Measurements from ENCODE around the gene ZNF451.

Gene ZNF451

DNA sequence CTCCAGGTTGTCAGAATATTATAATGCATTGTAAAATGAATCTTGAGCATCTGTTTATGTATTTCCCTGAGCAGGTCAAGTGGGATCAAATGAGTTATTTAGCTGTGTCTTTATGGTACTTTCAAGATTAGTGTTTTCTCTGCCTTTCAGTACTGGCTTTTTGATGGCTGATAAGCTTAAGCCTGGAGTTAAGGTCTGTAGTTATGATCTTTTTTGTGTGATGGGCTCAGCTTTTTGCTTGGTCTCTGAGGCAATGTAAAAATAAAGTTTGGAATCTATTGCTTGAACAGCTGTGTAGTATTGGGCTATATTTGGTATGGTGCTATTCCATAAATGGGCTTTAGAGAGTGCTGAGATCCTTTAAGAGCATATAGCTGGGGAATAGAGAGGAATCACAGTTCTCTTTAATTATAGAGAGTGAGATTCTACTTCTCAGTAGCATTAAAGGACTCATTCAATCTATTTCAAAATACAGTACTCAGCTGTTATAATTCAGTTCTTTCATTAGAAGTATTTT lies 40.7 kb downstream of the ZNF451 start:
- Histone ChIP-seq H3K4me1 (ENCODE audit: insufficient read depth, low read length) (no peaks in the 10 kb centered on the region), H3K9ac (ENCODE audit: low read depth, low read length) (no peak overlapping the region), H3K9me3 (ENCODE audit: insufficient read depth, low read depth, low read length) (no peaks in the 10 kb centered on the region), H3K36me3 (ENCODE audit: insufficient read depth, low read depth, low read length) (peaks cover 35% of the 10 kb centered on the region), H3K4me3 (ENCODE audit: low read length) (no peak overlapping the region), H3K27ac (ENCODE audit: low read length) (no peak overlapping the region), H3K27me3 (ENCODE audit: insufficient read depth, low read length) (no peaks in the 10 kb centered on the region)

DNA sequence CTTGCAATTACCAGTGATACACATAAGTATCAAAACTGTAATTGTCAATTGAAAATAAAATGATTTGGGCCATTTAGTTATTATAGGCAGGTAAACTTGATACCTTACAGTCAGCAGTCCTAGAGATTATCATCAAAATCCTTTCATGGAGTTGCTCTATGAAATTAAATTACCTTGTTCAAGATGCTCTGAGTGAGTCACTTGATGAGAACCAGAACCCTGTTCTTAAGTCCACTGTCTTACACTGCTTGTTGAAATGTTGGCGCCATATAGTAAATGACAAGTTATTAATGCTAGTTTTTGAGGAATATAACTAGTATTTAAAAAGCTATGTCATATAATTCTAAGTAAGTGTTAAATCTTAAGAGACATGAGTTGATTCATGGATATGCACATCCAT lies 45.0 kb downstream of the ZNF451 start:
- no peaks in the 10 kb centered on the region for H3K4me1 ChIP-seq (ENCODE audit: insufficient read depth, low read length)
- no peak overlapping the region for H3K9ac ChIP-seq (ENCODE audit: low read depth, low read length)
- H3K27me3 ChIP-seq (ENCODE audit: insufficient read depth, low read length), result no peaks in the 10 kb centered on the region
- H3K9me3 ChIP-seq (ENCODE audit: insufficient read depth, low read depth, low read length), result no peaks in the 10 kb centered on the region
- no peak overlapping the region for H3K4me3 ChIP-seq (ENCODE audit: low read length)
- no peak overlapping the region for H3K27ac ChIP-seq (ENCODE audit: low read length)
- H3K36me3 ChIP-seq (ENCODE audit: insufficient read depth, low read depth, low read length), result peaks cover 41% of the 10 kb centered on the region

DNA sequence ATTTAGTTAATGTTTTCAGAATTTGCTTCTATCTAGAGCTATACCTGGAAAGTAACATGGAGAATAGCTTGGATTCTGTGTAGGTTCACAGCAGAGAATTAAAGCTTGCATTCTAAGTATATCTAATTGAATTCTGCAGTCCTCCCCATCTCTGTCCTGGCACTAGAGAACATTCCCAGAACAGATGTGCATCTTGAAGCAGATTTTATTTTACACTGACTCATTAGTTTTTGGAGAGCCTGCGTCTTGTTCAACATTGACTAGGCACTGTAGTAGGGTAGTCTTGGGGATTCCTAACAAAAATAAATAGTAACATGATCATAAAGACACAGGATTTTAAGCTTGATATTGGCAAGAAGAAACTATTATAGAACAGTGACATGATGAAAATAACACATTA lies 45.9 kb downstream of the ZNF451 start:
- Histone ChIP-seq H3K4me3 (ENCODE audit: low read length) (no peak overlapping the region), H3K27ac (ENCODE audit: low read length) (no peak overlapping the region), H3K9me3 (ENCODE audit: insufficient read depth, low read depth, low read length) (no peaks in the 10 kb centered on the region), H3K36me3 (ENCODE audit: insufficient read depth, low read depth, low read length) (peaks cover 41% of the 10 kb centered on the region), H3K9ac (ENCODE audit: low read depth, low read length) (no peak overlapping the region), H3K4me1 (ENCODE audit: insufficient read depth, low read length) (no peaks in the 10 kb centered on the region), H3K27me3 (ENCODE audit: insufficient read depth, low read length) (no peaks in the 10 kb centered on the region)

DNA sequence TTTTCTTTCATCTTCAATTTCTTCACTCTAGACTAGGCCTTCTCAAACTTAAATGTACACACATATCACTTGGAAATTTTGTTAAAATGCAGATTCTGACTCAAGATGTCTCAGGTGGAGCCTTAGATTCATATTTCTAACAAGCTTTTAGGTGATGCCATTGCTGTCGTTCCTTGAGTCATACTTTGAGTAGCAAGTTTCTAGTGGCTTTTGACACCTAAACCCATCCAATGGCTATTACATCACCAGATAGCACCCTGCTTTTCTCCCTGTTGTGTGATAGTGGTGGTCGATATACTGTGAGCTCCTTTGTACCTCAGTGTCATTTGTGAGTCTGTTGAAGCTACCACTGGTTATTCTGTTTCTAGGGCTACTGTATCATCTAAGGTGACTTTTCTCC lies 47.4 kb downstream of the ZNF451 start:
- Histone ChIP-seq H3K4me3 (ENCODE audit: low read length) (no peak overlapping the region), H3K27me3 (ENCODE audit: insufficient read depth, low read length) (no peaks in the 10 kb centered on the region), H3K9me3 (ENCODE audit: insufficient read depth, low read depth, low read length) (no peaks in the 10 kb centered on the region), H3K36me3 (ENCODE audit: insufficient read depth, low read depth, low read length) (peaks cover 49% of the 10 kb centered on the region), H3K9ac (ENCODE audit: low read depth, low read length) (no peak overlapping the region), H3K27ac (ENCODE audit: low read length) (no peak overlapping the region), H3K4me1 (ENCODE audit: insufficient read depth, low read length) (no peaks in the 10 kb centered on the region)

DNA sequence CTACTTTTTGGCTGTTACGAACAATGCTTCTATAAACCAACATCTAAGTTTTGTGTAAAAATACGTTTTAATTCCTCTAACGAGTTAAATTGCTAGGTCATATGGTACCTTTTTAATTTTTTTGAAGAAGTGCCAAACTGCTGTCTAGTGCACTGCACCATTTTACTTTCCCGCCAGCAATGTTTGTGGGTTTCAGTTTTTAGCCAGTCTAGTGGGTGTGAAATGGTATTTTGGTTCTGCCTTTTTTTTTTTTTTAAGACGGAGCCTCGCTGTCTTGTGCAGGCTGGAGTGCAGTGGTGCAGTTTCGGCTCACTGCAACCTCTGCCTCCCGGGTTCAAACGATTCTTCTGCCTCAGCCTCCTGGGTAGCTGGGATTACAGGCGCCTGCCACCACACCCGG lies 48.0 kb downstream of the ZNF451 start:
- no peaks in the 10 kb centered on the region for H3K4me1 ChIP-seq (ENCODE audit: insufficient read depth, low read length)
- no peaks in the 10 kb centered on the region for H3K27me3 ChIP-seq (ENCODE audit: insufficient read depth, low read length)
- H3K9ac ChIP-seq (ENCODE audit: low read depth, low read length), result no peak overlapping the region
- H3K4me3 ChIP-seq (ENCODE audit: low read length), result no peak overlapping the region
- H3K9me3 ChIP-seq (ENCODE audit: insufficient read depth, low read depth, low read length), result no peaks in the 10 kb centered on the region
- H3K27ac ChIP-seq (ENCODE audit: low read length), result no peak overlapping the region
- H3K36me3 ChIP-seq (ENCODE audit: insufficient read depth, low read depth, low read length), result peaks cover 53% of the 10 kb centered on the region

DNA sequence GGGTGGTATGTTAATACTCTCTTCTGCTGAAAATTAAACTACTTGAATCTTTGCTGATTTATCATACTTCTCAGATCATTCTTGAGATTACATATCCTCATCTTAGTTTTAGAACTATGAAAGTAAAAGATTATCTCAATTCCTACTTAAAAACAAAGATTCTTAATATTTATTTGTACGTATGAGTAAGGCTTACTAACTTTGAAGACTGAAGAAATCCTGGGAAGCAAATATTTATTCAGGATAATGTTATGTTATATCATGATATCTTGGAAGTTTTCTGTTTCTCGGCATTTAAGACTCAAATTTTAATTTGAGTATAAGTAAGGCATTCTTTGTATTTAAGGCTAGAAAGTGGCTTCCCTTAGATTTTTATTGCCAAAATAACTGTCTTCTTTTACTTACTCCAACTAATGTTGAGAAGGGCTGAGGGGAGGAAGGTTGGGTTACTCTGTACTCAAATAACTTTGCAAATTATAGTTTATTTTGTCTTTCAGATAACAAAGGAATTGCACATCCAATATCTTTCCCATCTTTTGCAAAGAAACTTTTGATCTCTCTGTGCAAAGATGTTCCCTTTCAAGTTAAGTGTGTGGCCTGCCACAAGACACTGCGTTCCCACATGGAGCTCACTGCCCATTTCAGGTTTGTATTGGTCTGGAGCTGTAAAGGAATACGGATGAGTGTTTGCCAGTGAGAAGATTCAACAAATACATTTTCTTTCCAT lies 51.6 kb downstream of the ZNF451 start:
- Histone ChIP-seq H3K36me3 (ENCODE audit: insufficient read depth, low read depth, low read length) (peaks cover 34% of the 10 kb centered on the region), H3K4me1 (ENCODE audit: insufficient read depth, low read length) (no peaks in the 10 kb centered on the region), H3K4me3 (ENCODE audit: low read length) (no peak overlapping the region), H3K27ac (ENCODE audit: low read length) (no peak overlapping the region), H3K9me3 (ENCODE audit: insufficient read depth, low read depth, low read length) (no peaks in the 10 kb centered on the region), H3K9ac (ENCODE audit: low read depth, low read length) (no peak overlapping the region), H3K27me3 (ENCODE audit: insufficient read depth, low read length) (no peaks in the 10 kb centered on the region)

DNA sequence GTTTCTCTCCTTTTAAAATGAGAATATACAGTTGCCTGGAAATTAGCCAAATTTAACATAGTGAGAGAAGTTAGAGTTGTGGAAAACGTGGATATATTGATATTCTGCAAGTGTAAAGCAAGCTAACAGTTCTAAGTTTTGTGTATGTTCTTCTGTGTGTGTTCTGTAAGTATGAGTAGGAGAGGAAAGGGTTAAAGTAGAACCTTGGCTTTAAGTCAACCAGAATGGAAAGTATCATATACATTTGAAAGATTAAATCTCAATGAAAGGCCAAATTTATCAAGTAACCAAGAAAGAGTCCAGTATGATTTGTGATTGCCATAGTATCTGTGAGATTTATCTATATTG lies 52.2 kb downstream of the ZNF451 start:
- Histone ChIP-seq H3K36me3 (ENCODE audit: insufficient read depth, low read depth, low read length) (peaks cover 34% of the 10 kb centered on the region), H3K9me3 (ENCODE audit: insufficient read depth, low read depth, low read length) (no peaks in the 10 kb centered on the region), H3K4me3 (ENCODE audit: low read length) (no peak overlapping the region), H3K27ac (ENCODE audit: low read length) (no peak overlapping the region), H3K27me3 (ENCODE audit: insufficient read depth, low read length) (no peaks in the 10 kb centered on the region), H3K9ac (ENCODE audit: low read depth, low read length) (no peak overlapping the region), H3K4me1 (ENCODE audit: insufficient read depth, low read length) (no peaks in the 10 kb centered on the region)

DNA sequence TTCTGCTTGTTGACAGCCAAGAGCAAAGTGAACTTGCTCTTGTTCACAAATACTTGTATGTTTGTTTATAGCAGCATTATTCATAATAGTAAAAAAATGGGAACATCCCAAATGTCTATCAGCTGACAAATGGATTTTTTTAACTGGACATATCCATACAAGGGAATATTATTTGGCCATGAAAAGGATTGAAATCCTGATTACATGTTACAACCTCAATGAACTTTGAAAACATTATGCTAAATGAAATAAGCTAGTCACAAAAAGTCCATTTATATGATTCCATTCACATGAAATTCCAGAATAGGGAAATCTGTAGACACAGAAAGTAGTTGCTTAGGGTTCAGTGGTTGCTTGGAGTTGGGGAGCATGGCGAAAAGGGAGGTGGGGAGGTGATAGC lies 53.7 kb downstream of the ZNF451 start:
- no peaks in the 10 kb centered on the region for H3K27me3 ChIP-seq (ENCODE audit: insufficient read depth, low read length)
- peaks cover 45% of the 10 kb centered on the region for H3K36me3 ChIP-seq (ENCODE audit: insufficient read depth, low read depth, low read length)
- no peaks in the 10 kb centered on the region for H3K4me1 ChIP-seq (ENCODE audit: insufficient read depth, low read length)
- no peaks in the 10 kb centered on the region for H3K9me3 ChIP-seq (ENCODE audit: insufficient read depth, low read depth, low read length)
- no peak overlapping the region for H3K4me3 ChIP-seq (ENCODE audit: low read length)
- no peak overlapping the region for H3K9ac ChIP-seq (ENCODE audit: low read depth, low read length)
- H3K27ac ChIP-seq (ENCODE audit: low read length), result no peak overlapping the region

DNA sequence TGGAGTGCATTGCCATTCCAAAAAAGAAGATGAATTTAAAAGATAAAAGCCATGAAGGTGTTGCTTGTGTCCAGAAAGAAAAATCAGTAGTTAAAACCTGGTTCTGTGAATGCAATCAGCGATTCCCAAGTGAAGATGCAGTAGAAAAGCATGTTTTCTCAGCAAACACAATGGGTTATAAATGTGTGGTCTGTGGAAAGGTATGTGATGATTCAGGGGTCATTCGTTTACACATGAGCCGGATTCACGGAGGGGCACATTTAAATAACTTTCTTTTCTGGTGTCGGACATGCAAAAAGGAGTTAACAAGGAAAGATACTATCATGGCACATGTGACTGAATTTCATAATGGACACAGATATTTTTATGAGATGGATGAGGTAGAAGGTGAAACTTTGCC lies 57.4 kb downstream of the ZNF451 start:
- H3K4me3 ChIP-seq (ENCODE audit: low read length), result no peak overlapping the region
- H3K27me3 ChIP-seq (ENCODE audit: insufficient read depth, low read length), result no peaks in the 10 kb centered on the region
- H3K4me1 ChIP-seq (ENCODE audit: insufficient read depth, low read length), result no peaks in the 10 kb centered on the region
- no peak overlapping the region for H3K9ac ChIP-seq (ENCODE audit: low read depth, low read length)
- H3K36me3 ChIP-seq (ENCODE audit: insufficient read depth, low read depth, low read length), result peaks cover 61% of the 10 kb centered on the region
- H3K9me3 ChIP-seq (ENCODE audit: insufficient read depth, low read depth, low read length), result no peaks in the 10 kb centered on the region
- no peak overlapping the region for H3K27ac ChIP-seq (ENCODE audit: low read length)

DNA sequence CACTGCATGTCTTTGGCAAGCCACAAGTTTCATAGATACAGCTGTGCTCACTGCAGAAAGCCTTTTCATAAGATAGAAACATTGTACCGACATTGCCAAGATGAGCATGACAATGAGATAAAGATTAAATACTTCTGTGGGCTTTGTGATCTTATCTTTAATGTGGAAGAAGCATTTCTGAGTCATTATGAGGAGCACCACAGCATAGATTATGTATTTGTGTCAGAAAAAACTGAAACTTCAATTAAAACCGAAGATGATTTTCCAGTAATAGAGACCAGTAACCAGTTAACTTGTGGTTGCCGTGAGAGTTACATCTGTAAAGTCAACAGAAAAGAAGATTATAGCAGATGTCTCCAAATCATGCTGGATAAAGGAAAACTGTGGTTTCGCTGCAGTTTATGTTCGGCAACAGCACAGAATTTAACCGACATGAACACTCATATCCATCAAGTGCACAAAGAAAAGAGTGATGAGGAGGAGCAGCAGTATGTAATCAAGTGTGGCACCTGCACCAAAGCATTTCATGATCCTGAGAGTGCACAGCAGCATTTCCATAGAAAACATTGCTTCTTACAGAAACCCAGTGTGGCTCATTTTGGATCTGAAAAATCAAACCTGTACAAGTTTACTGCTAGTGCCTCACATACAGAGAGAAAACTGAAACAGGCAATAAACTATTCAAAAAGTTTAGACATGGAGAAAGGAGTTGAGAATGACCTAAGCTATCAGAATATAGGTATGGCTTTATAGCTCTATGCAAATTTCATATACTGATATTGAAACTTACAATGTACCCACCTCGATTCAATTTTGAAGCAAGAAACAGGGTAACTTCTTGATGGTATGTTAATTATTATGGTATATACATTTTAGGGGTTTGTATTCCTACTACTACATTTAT lies 58.2 kb downstream of the ZNF451 start:
- peaks cover 63% of the 10 kb centered on the region for H3K36me3 ChIP-seq (ENCODE audit: insufficient read depth, low read depth, low read length)
- H3K4me1 ChIP-seq (ENCODE audit: insufficient read depth, low read length), result no peaks in the 10 kb centered on the region

DNA sequence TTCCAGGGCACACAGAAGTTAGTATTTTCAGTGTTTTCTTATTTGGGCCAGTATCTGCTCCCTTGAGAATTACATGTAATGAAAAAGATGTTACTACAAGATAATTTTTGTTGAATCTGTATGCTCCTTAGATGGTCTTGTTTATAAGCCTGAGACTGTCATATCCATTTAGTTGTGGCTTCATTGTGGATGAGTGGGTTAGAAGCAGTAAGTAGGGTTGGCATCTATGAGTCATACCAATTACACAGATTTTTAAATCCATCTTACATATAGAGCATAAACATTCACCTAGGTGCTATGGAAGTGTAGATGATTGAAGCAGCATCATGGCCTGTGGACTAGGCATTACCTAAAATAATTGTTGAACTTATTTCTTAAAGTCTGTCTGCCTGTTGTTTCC lies 68.7 kb downstream of the ZNF451 start:
- H3K9ac ChIP-seq (ENCODE audit: low read depth, low read length), result no peak overlapping the region
- H3K27ac ChIP-seq (ENCODE audit: low read length), result no peak overlapping the region
- H3K27me3 ChIP-seq (ENCODE audit: insufficient read depth, low read length), result no peaks in the 10 kb centered on the region
- no peaks in the 10 kb centered on the region for H3K9me3 ChIP-seq (ENCODE audit: insufficient read depth, low read depth, low read length)
- H3K36me3 ChIP-seq (ENCODE audit: insufficient read depth, low read depth, low read length), result peaks cover 32% of the 10 kb centered on the region
- H3K4me3 ChIP-seq (ENCODE audit: low read length), result no peak overlapping the region
- H3K4me1 ChIP-seq (ENCODE audit: insufficient read depth, low read length), result no peaks in the 10 kb centered on the region

More for the DNA sequence above, 58.2 kb downstream of the ZNF451 start:
- H3K27me3 ChIP-seq (ENCODE audit: insufficient read depth, low read length), result no peaks in the 10 kb centered on the region
- no peak overlapping the region for H3K4me3 ChIP-seq (ENCODE audit: low read length)
- no peaks in the 10 kb centered on the region for H3K9me3 ChIP-seq (ENCODE audit: insufficient read depth, low read depth, low read length)
- no peak overlapping the region for H3K27ac ChIP-seq (ENCODE audit: low read length)
- no peak overlapping the region for H3K9ac ChIP-seq (ENCODE audit: low read depth, low read length)

DNA sequence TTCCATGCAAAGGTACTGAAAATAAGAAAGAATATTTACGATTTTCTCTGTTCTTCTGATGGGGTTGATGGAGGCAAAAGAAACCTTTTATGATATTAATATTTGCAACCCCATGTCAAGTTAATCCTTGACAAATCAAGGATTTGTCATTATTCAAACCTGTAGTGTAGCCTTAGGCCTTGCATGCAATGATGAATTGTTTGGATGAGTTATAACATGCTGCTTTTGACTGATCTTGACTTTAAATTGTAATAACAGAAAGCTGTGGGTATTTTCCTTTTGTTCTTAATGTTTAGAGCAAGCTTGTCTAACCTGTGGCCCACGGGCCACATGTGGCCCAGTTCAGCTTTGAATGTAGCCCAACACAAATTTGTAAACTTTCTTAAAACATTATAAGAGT lies 69.1 kb downstream of the ZNF451 start:
- H3K27me3 ChIP-seq (ENCODE audit: insufficient read depth, low read length), result no peaks in the 10 kb centered on the region
- no peaks in the 10 kb centered on the region for H3K9me3 ChIP-seq (ENCODE audit: insufficient read depth, low read depth, low read length)
- no peak overlapping the region for H3K4me3 ChIP-seq (ENCODE audit: low read length)
- H3K4me1 ChIP-seq (ENCODE audit: insufficient read depth, low read length), result no peaks in the 10 kb centered on the region
- H3K9ac ChIP-seq (ENCODE audit: low read depth, low read length), result no peak overlapping the region
- peaks cover 27% of the 10 kb centered on the region for H3K36me3 ChIP-seq (ENCODE audit: insufficient read depth, low read depth, low read length)
- no peak overlapping the region for H3K27ac ChIP-seq (ENCODE audit: low read length)
